HEK293 (cell line): Measurements from ENCODE around the gene LRRC10B.

Experiments used
- CTCF ChIA-PET: fragments of 350-600 bp; formaldehyde crosslinking; extraction: SDS; loops from one replicate; lab custom pipeline; 2021; ENCODE audit warnings: antibody characterized with exemption; lab: Yijun Ruan, JAX
- POLR2A ChIA-PET: fragments of 300-600 bp; formaldehyde crosslinking; extraction: SDS; loops from one replicate; lab custom pipeline; 2020; ENCODE audit warnings: antibody characterized with exemption, inconsistent platforms; lab: Yijun Ruan, JAX
- H3K27ac ChIP-seq: fragments of 200-500 bp; sonication (Bioruptor generic); 2 replicates; pipeline ENCODE4 v1.5.1; 2014; ENCODE audit warnings: low read depth, low read length, control low read depth, inconsistent platforms; ENCODE audit errors: extremely low read depth
- H3K36me3 ChIP-seq, 2 experiments: fragments of 200-500 bp in 1 of 2; sonication (Bioruptor generic) in 1 of 2; 1 replicate in 1 of 2; 2 replicates in 1 of 2; pipeline ENCODE4 v1.5.1; 2014 to 2017; ENCODE audit warnings: inconsistent platforms in 2 of 2, low read length in 2 of 2; ENCODE audit not compliant: control insufficient read depth in 2 of 2, insufficient read depth in 1 of 2
- H3K4me1 ChIP-seq: fragments of 200-500 bp; sonication (Bioruptor generic); 2 replicates; pipeline ENCODE4 v1.5.1; 2014; ENCODE audit warnings: mild to moderate bottlenecking, low read length, inconsistent platforms; ENCODE audit not compliant: control insufficient read depth, insufficient read depth
- H3K4me3 ChIP-seq: 2 replicates; pipeline ENCODE4 v1.5.1; 2011; ENCODE audit warnings: low read depth, mild to moderate bottlenecking, control low read depth, low read length, moderate library complexity
- H3K9me3 ChIP-seq: fragments of 200-500 bp; sonication (Bioruptor generic); 2 replicates; pipeline ENCODE4 v1.5.1; 2014; ENCODE audit warnings: low read depth, low read length, inconsistent platforms; ENCODE audit not compliant: control insufficient read depth, insufficient read depth
- HOXD13 ChIP-seq: sonication (generic); formaldehyde crosslinking; IDR thresholded peaks from 2 replicates; pipeline ENCODE4 v1.8.0; 2022; ENCODE audit warnings: missing genetic modification reagents, borderline replicate concordance
- KLF9 ChIP-seq: fragments of 450-650 bp; formaldehyde crosslinking; IDR thresholded peaks from 2 replicates; pipeline ENCODE4 v1.5.1; 2016; ENCODE audit warnings: missing biosample characterization, missing genetic modification characterization, low read depth
- PBX3 ChIP-seq: sonication (generic); formaldehyde crosslinking; IDR thresholded peaks from 2 replicates; pipeline ENCODE4 v1.8.1; 2022; ENCODE audit warnings: mild to moderate bottlenecking, moderate library complexity, missing genetic modification reagents
- SP3 ChIP-seq: fragments of 450-650 bp; formaldehyde crosslinking; IDR thresholded peaks from 2 replicates; pipeline ENCODE4 v1.5.1; 2016; ENCODE audit warnings: missing biosample characterization, missing genetic modification characterization
- TCF7L2 ChIP-seq: IDR thresholded peaks from 2 replicates; pipeline ENCODE4 v1.6.1; 2011; ENCODE audit warnings: low read depth, mild to moderate bottlenecking, inconsistent platforms, low read length, moderate library complexity, borderline replicate concordance
- ZIC2 ChIP-seq: fragments of 450-650 bp; formaldehyde crosslinking; IDR thresholded peaks from 2 replicates; pipeline ENCODE4 v1.5.1; 2016; ENCODE audit warnings: missing biosample characterization, missing genetic modification characterization
- ZNF10 ChIP-seq: fragments of 450-650 bp; formaldehyde crosslinking; IDR thresholded peaks from 2 replicates; pipeline ENCODE4 v1.5.1; 2017; ENCODE audit warnings: missing biosample characterization, missing genetic modification characterization
- ZNF112 ChIP-seq: fragments of 450-650 bp; formaldehyde crosslinking; IDR thresholded peaks from 2 replicates; pipeline ENCODE4 v1.5.0; 2017; ENCODE audit warnings: missing biosample characterization, missing genetic modification characterization
- ZNF37A ChIP-seq: fragments of 450-650 bp; IDR thresholded peaks from 2 replicates; pipeline ENCODE4 v1.5.1; 2018; ENCODE audit warnings: missing biosample characterization, missing genetic modification characterization
- ZNF449 ChIP-seq: fragments of 450-650 bp; formaldehyde crosslinking; IDR thresholded peaks from 2 replicates; pipeline ENCODE4 v1.5.1; 2017; ENCODE audit warnings: missing biosample characterization, mild to moderate bottlenecking, missing genetic modification characterization, moderate library complexity
- ZNF473 ChIP-seq: fragments of 450-650 bp; formaldehyde crosslinking; IDR thresholded peaks from 2 replicates; pipeline ENCODE4 v1.5.1; 2017; ENCODE audit warnings: missing biosample characterization, missing genetic modification characterization
- ZNF530 ChIP-seq: fragments of 450-650 bp; formaldehyde crosslinking; IDR thresholded peaks from 2 replicates; pipeline ENCODE4 v1.5.1; 2016; ENCODE audit warnings: low read depth, missing biosample characterization, missing genetic modification characterization
- ZNF555 ChIP-seq: fragments of 450-650 bp; formaldehyde crosslinking; conservative IDR thresholded peaks from 2 replicates; pipeline ENCODE4 v1.5.1; 2017; ENCODE audit warnings: missing biosample characterization, mild to moderate bottlenecking, missing genetic modification characterization, inconsistent platforms
- ZNF560 ChIP-seq: fragments of 450-650 bp; formaldehyde crosslinking; IDR thresholded peaks from 2 replicates; pipeline ENCODE4 v1.5.1; 2017; ENCODE audit warnings: missing biosample characterization, missing genetic modification characterization, borderline replicate concordance
- ZNF658 ChIP-seq: fragments of 450-650 bp; formaldehyde crosslinking; IDR thresholded peaks from 2 replicates; pipeline ENCODE4; 2016; ENCODE audit warnings: missing biosample characterization, missing genetic modification characterization
- ZNF707 ChIP-seq: fragments of 450-650 bp; formaldehyde crosslinking; IDR thresholded peaks from 2 replicates; pipeline ENCODE4 v1.5.1; 2016; ENCODE audit warnings: missing biosample characterization, missing genetic modification characterization
- ZNF76 ChIP-seq: fragments of 450-650 bp; formaldehyde crosslinking; IDR thresholded peaks from 2 replicates; pipeline ENCODE4; 2016; ENCODE audit warnings: low read depth, missing biosample characterization, missing genetic modification characterization, borderline replicate concordance
- TF ChIP-seq, protein P1 (sequence below): fragments of 450-650 bp; formaldehyde crosslinking; IDR thresholded peaks from 2 replicates; pipeline ENCODE4 v1.5.1; 2016; ENCODE audit warnings: missing biosample characterization, missing genetic modification characterization, borderline replicate concordance
- TF ChIP-seq, protein P2 (sequence below): fragments of 450-650 bp; IDR thresholded peaks from 2 replicates; pipeline ENCODE4 v1.5.1; 2018; ENCODE audit warnings: missing biosample characterization, mild to moderate bottlenecking, missing genetic modification characterization
- TF ChIP-seq, protein P3 (sequence below): fragments of 450-650 bp; formaldehyde crosslinking; IDR thresholded peaks from 2 replicates; pipeline ENCODE4 v1.5.1; 2016; ENCODE audit warnings: missing biosample characterization, missing genetic modification characterization

The LRRC10B gene

DNA sequence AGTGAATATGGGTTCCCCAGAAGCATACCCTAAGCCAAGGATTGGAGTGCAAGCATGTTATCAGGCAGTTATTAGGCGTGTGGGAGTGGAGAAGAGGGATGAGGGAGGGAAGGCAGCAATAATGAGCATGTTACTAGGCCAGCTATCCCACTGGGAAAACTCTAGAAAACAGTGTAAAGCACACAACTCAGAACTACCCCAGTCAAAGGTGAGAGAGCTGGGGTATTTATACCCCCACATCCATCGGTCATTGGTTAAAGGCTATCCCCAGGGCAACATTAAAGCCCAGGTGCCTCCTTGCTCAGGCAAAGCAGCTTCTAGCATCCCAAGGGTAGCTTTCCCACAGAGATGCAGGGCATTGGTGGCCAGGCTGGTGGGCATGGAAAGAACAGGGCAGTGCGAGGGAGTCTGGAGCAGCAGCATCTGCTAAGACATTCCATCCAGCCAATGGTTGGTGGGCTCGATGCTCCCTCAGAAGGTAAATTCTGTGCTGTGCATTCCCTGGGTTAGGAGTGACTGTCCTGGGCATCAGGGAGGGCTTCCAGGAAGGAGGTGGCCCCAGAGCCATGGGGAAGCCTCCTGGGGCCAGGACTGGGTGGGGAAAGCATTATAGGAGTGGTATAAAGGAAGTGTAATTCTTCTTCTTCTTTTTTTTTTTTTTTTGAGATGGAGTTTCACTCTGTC, 21.1 kb upstream of the LRRC10B start:
- Histone ChIP-seq H3K9me3 (no peaks in the 10 kb centered on the region), H3K27ac (no peak overlapping the region), H3K4me3 (no peak overlapping the region), H3K36me3 (no peaks in the 10 kb centered on the region), H3K4me1 (no peaks in the 10 kb centered on the region)
- ChIA-PET CTCF (interaction anchor here (0.6 to 2.6 kb wide), 8 partner anchors 10 to 564 kb away, joined by 3 to 9 read pairs (median 3); no protein-coding TSS in a partner anchor), POLR2A (interaction anchor here (0.7 kb wide), 1 partner anchor 10 kb away, joined by 4 read pairs; no protein-coding TSS in a partner anchor)
- TF ChIP-seq ZNF658 (tag by site-specific recombination) (no peak), ZNF473 (no peak), ZNF560 (tag by site-specific recombination) (no peak), ZNF37A (tag by site-specific recombination) (peak; percentile 95), HOXD13 (no peak), PBX3 (no peak)

- ChIA-PET CTCF (interaction anchor here (0.7 to 2.0 kb wide), 9 partner anchors 9 to 150 kb away, joined by 3 to 9 read pairs (median 5); no protein-coding TSS in a partner anchor), POLR2A (interaction anchor here (0.6 kb wide), 1 partner anchor 19 kb away, joined by 3 read pairs; no protein-coding TSS in a partner anchor)
- no peaks in the 10 kb centered on the region for H3K4me1 ChIP-seq
- H3K27ac ChIP-seq = no peak overlapping the region
- H3K36me3 ChIP-seq = no peaks in the 10 kb centered on the region
- H3K4me3 ChIP-seq = no peak overlapping the region
- TF ChIP-seq ZIC2 (peak; percentile 37; the same call in 1 of the 2 replicates), ZNF555 (no peak), ZNF707 (tag by site-specific recombination) (no peak), SP3 (no peak), ZNF449 (tag by site-specific recombination) (no peak), ZNF10 (tag by site-specific recombination) (0 out of 2 replicates have a peak, but pooled peaks have one; percentile 23), KLF9 (tag by site-specific recombination) (no peak)
- no peaks in the 10 kb centered on the region for H3K9me3 ChIP-seq
Observed at GRCh38 chr11:61488651-61489291, 19.8 kb upstream of the LRRC10B start.

DNA sequence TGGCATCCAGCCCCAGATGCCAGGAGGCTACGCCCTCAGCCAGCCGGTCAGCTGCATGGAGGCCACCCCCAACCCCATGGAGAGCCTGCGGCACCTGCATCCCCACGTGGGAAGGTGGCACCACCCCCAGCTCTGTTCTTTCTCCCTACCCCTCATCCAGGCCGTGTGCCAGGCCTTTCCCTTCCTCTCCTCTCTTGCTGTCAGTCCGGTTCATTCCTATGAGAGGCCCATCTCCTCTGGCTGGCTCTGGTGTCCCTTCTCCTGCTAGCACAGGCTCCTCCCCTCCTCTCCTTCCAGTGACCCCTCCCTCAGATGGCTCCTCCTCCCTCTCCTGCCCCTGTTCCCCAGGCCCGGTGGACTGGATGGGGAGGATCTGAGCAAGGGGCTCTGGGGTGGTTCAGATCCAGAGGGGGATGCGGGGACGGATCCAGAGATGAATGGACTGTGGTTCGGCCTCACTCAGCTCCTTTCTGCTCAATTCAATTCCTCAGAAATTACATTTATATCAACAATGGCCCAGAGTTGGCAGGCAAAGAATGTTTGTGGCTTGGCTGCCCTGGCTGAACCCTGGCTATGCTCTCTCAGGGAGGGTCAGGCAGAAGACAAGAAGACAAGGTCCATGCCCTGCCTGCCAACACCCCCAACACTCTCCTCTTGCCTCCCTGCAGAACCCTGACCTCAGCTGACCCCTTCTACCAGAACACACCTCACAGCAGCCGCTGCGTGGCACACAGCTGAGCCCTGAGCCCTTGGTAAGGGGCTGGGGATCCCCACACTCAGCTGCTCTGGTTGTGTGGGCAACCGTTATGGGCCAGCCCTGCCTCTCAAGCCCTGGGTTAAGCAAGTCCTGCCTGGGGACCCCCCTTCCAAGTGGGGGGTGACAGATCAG, 18.5 kb upstream of the LRRC10B start:
- POLR2A ChIA-PET = no interaction called here
- no peak overlapping the region for H3K4me3 ChIP-seq
- no peaks in the 10 kb centered on the region for H3K9me3 ChIP-seq
- no peak overlapping the region for H3K27ac ChIP-seq
- CTCF ChIA-PET = interaction anchor here (0.6 to 2.0 kb wide), 7 partner anchors 11 to 408 kb away, joined by 3 to 9 read pairs (median 5); no protein-coding TSS in a partner anchor
- no peaks in the 10 kb centered on the region for H3K4me1 ChIP-seq
- H3K36me3 ChIP-seq = no peaks in the 10 kb centered on the region
- TF ChIP-seq ZNF76 = no peak
- TF ChIP-seq ZIC2 = no peak
- no peak for TF ChIP-seq ZNF112 (tag by site-specific recombination)
- no peak for TF ChIP-seq TCF7L2
- TF ChIP-seq, protein P1, sequence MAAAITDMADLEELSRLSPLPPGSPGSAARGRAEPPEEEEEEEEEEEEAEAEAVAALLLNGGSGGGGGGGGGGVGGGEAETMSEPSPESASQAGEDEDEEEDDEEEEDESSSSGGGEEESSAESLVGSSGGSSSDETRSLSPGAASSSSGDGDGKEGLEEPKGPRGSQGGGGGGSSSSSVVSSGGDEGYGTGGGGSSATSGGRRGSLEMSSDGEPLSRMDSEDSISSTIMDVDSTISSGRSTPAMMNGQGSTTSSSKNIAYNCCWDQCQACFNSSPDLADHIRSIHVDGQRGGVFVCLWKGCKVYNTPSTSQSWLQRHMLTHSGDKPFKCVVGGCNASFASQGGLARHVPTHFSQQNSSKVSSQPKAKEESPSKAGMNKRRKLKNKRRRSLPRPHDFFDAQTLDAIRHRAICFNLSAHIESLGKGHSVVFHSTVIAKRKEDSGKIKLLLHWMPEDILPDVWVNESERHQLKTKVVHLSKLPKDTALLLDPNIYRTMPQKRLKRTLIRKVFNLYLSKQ (tag by site-specific recombination) = no peak
- TF ChIP-seq, protein P2, sequence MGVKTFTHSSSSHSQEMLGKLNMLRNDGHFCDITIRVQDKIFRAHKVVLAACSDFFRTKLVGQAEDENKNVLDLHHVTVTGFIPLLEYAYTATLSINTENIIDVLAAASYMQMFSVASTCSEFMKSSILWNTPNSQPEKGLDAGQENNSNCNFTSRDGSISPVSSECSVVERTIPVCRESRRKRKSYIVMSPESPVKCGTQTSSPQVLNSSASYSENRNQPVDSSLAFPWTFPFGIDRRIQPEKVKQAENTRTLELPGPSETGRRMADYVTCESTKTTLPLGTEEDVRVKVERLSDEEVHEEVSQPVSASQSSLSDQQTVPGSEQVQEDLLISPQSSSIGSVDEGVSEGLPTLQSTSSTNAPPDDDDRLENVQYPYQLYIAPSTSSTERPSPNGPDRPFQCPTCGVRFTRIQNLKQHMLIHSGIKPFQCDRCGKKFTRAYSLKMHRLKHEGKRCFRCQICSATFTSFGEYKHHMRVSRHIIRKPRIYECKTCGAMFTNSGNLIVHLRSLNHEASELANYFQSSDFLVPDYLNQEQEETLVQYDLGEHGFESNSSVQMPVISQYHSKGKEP (tag by site-specific recombination) = no peak
- TF ChIP-seq, protein P3, sequence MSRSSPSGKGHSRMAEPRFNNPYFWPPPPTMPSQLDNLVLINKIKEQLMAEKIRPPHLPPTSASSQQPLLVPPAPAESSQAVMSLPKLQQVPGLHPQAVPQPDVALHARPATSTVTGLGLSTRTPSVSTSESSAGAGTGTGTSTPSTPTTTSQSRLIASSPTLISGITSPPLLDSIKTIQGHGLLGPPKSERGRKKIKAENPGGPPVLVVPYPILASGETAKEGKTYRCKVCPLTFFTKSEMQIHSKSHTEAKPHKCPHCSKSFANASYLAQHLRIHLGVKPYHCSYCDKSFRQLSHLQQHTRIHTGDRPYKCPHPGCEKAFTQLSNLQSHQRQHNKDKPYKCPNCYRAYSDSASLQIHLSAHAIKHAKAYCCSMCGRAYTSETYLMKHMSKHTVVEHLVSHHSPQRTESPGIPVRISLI (tag by site-specific recombination) = no peak
- TF ChIP-seq ZNF530 (tag by site-specific recombination) = no peak
